Measurements from ENCODE around the gene PRKG1.
"Not testable (repeated sequence)": the region's sequence is repeated elsewhere in the genome, so short reads cannot be mapped to it uniquely, and the experiment has no call there.

PRKG1 gene

GRCh38 chr10:51552879-51553278 is 478.6 kb downstream of the PRKG1 start:
- Histone ChIP-seq H3K27me3 (replicated peaks in 2 of 5; ENCODE audit: control insufficient read depth in 4 of 5, insufficient read depth in 5 of 5, low read length in 4 of 5) (no peaks in the 10 kb centered on the region), H3K4me1 (ENCODE audit: control extremely low read depth in 1 of 4, control insufficient read depth in 4 of 4, insufficient read depth in 4 of 4, low read length in 3 of 4) (no peaks in the 10 kb centered on the region), H3K9me3 (ENCODE audit: control extremely low read depth in 1 of 5, control insufficient read depth in 4 of 5, insufficient read depth in 2 of 5, low read depth in 1 of 5, low read length in 4 of 5) (no peaks in the 10 kb centered on the region), H3K4me3 (ENCODE audit: control insufficient read depth in 1 of 7, extremely low read depth in 1 of 7, insufficient read depth in 4 of 7, low read depth in 2 of 7, low read length in 6 of 7) (no peak overlapping the region), H3K36me3 (ENCODE audit: control insufficient read depth in 4 of 4, insufficient read depth in 4 of 4, low read length in 3 of 4) (no peaks in the 10 kb centered on the region), H3K27ac (ENCODE audit: insufficient read depth in 1 of 2, low read depth in 1 of 2, low read length in 2 of 2, poor library complexity in 1 of 2, severe bottlenecking in 2 of 2) (no peak overlapping the region)
- DNase-seq: no peak
- CTCF ChIA-PET: no interaction called here
- POLR2A ChIA-PET: no interaction called here

DNA sequence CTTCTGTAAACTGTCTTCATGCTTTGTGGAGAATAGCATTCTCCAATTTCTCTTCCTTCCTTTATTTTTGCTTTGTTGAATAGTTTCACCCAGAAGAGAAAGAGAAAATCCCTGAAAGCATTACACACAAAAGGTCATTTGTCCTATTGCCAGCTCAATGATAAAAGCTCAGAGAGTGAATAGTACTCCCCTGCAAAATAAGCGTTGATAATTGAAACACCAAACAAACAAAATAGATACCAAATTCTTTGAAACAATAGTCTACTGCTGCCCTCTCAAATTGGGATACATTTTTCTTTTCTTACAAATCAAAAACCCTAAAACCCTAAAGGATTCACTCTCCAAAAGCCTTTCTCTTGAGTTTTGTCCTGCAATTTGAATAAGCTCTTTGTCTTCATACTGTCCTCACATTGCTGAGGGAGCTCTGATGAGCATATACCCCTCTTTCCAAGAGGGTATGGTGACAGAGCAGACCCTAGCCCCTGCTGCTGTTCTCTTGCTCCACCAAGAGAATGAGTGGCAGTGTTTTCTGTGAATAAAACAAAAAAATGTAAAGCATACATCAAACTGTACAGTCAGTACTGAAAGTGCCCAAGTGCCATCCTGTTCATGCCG is 490.7 kb downstream of the PRKG1 start:
- ChIA-PET POLR2A (no interaction called here), CTCF (no interaction called here)
- Histone ChIP-seq H3K9me3 (ENCODE audit: control extremely low read depth in 1 of 5, control insufficient read depth in 4 of 5, insufficient read depth in 2 of 5, low read depth in 1 of 5, low read length in 4 of 5) (no peaks in the 10 kb centered on the region), H3K4me3 (ENCODE audit: control insufficient read depth in 1 of 7, extremely low read depth in 1 of 7, insufficient read depth in 4 of 7, low read depth in 2 of 7, low read length in 6 of 7) (no peak overlapping the region), H3K36me3 (ENCODE audit: control insufficient read depth in 4 of 4, insufficient read depth in 4 of 4, low read length in 3 of 4) (no peaks in the 10 kb centered on the region), H3K4me1 (ENCODE audit: control extremely low read depth in 1 of 4, control insufficient read depth in 4 of 4, insufficient read depth in 4 of 4, low read length in 3 of 4) (no peaks in the 10 kb centered on the region), H3K27ac (ENCODE audit: insufficient read depth in 1 of 2, low read depth in 1 of 2, low read length in 2 of 2, poor library complexity in 1 of 2, severe bottlenecking in 2 of 2) (no peak overlapping the region), H3K27me3 (replicated peaks in 2 of 5; ENCODE audit: control insufficient read depth in 4 of 5, insufficient read depth in 5 of 5, low read length in 4 of 5) (no peaks in the 10 kb centered on the region)
- no peak for DNase-seq
- 100% methylated on average over 2 of the region's 2 CpGs for WGBS (ENCODE audit: insufficient coverage)

DNA sequence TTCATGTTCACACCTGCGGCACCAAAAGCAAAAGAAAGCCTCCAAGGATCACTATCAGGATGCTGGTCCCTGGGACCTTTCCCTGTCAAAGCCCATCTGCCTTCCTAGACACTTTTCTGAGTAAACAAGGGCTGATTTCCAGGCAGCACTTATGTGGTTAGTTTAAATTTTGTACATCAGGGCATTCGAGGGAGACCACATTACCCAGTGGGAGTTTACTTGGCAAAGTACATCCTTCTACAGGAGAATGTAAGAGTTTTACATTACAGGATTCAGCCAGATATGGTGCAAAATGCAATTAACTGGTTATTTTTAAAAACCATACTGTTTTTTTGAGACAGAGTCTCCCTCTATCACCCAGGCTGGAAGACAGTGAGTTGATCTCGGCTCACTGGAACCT is 493.0 kb downstream of the PRKG1 start:
- Histone ChIP-seq H3K9me3 (ENCODE audit: control extremely low read depth in 1 of 5, control insufficient read depth in 4 of 5, insufficient read depth in 2 of 5, low read depth in 1 of 5, low read length in 4 of 5) (no peaks in the 10 kb centered on the region), H3K4me1 (ENCODE audit: control extremely low read depth in 1 of 4, control insufficient read depth in 4 of 4, insufficient read depth in 4 of 4, low read length in 3 of 4) (no peaks in the 10 kb centered on the region), H3K4me3 (ENCODE audit: control insufficient read depth in 1 of 7, extremely low read depth in 1 of 7, insufficient read depth in 4 of 7, low read depth in 2 of 7, low read length in 6 of 7) (no peak overlapping the region), H3K27me3 (replicated peaks in 2 of 5; ENCODE audit: control insufficient read depth in 4 of 5, insufficient read depth in 5 of 5, low read length in 4 of 5) (no peaks in the 10 kb centered on the region), H3K27ac (ENCODE audit: insufficient read depth in 1 of 2, low read depth in 1 of 2, low read length in 2 of 2, poor library complexity in 1 of 2, severe bottlenecking in 2 of 2) (no peak overlapping the region), H3K36me3 (ENCODE audit: control insufficient read depth in 4 of 4, insufficient read depth in 4 of 4, low read length in 3 of 4) (no peaks in the 10 kb centered on the region)
- POLR2A ChIA-PET: no interaction called here
- CTCF ChIA-PET: interaction anchor here (1.2 kb wide), 1 partner anchor 20 kb away, joined by 3 read pairs; no protein-coding TSS in a partner anchor
- 85% methylated on average over 3 of the region's 3 CpGs for WGBS (ENCODE audit: insufficient coverage)
- DNase-seq: no peak

GRCh38 chr10:51569467-51569866 is 495.2 kb downstream of the PRKG1 start:
- H3K9me3 ChIP-seq (ENCODE audit: control extremely low read depth in 1 of 5, control insufficient read depth in 4 of 5, insufficient read depth in 2 of 5, low read depth in 1 of 5, low read length in 4 of 5): no peaks in the 10 kb centered on the region
- no peaks in the 10 kb centered on the region for H3K4me1 ChIP-seq (ENCODE audit: control extremely low read depth in 1 of 4, control insufficient read depth in 4 of 4, insufficient read depth in 4 of 4, low read length in 3 of 4)
- no CpG with 5 or more reads among the region's 3 CpGs for WGBS (ENCODE audit: insufficient coverage)
- no peaks in the 10 kb centered on the region for H3K27me3 ChIP-seq (replicated peaks in 2 of 5; ENCODE audit: control insufficient read depth in 4 of 5, insufficient read depth in 5 of 5, low read length in 4 of 5)
- CTCF ChIA-PET: no interaction called here
- no peaks in the 10 kb centered on the region for H3K36me3 ChIP-seq (ENCODE audit: control insufficient read depth in 4 of 4, insufficient read depth in 4 of 4, low read length in 3 of 4)
- POLR2A ChIA-PET: no interaction called here
- H3K27ac ChIP-seq (ENCODE audit: insufficient read depth in 1 of 2, low read depth in 1 of 2, low read length in 2 of 2, poor library complexity in 1 of 2, severe bottlenecking in 2 of 2): no peak overlapping the region
- DNase-seq: no peak
- no peak overlapping the region for H3K4me3 ChIP-seq (ENCODE audit: control insufficient read depth in 1 of 7, extremely low read depth in 1 of 7, insufficient read depth in 4 of 7, low read depth in 2 of 7, low read length in 6 of 7)

DNA sequence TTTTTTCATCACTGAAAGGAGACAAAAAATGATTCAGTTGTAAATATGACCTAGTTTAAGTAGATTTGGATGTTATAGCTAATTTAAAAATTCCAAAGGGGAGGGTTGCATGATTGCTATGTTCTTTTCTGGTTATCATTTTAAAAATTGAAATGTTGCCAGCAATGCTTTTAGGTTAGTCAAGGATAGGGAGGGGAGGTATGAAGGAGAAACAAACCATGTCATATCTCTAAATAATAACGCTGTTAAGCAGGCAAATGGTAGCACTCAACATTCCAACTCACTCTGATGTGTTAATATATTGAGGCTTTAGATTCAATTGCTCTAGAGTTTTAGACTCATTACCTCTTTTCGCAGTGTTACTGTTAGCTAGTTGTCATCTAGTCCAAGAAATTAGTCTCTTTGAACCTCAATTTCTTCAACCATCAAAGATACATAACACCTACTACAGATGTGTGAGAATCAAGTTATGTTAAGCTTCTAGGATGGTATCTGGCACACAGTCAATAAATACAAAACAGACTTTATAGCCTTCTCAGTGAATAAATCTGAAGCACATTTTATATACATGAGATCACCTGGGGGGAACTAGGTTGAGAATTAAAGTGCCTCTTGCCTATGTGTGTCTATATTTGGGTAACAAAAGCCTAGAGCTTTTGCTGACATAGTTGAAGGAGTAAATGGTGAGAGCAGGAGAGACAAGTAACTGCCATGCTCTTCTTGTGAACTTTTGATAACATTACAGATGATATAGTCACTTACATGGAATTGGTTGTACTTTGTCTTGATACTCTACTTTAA is 500.2 kb downstream of the PRKG1 start:
- Histone ChIP-seq H3K4me3 (ENCODE audit: control insufficient read depth in 1 of 7, extremely low read depth in 1 of 7, insufficient read depth in 4 of 7, low read depth in 2 of 7, low read length in 6 of 7) (no peak overlapping the region), H3K36me3 (ENCODE audit: control insufficient read depth in 4 of 4, insufficient read depth in 4 of 4, low read length in 3 of 4) (no peaks in the 10 kb centered on the region), H3K27ac (ENCODE audit: insufficient read depth in 1 of 2, low read depth in 1 of 2, low read length in 2 of 2, poor library complexity in 1 of 2, severe bottlenecking in 2 of 2) (no peak overlapping the region), H3K4me1 (ENCODE audit: control extremely low read depth in 1 of 4, control insufficient read depth in 4 of 4, insufficient read depth in 4 of 4, low read length in 3 of 4) (no peaks in the 10 kb centered on the region), H3K9me3 (ENCODE audit: control extremely low read depth in 1 of 5, control insufficient read depth in 4 of 5, insufficient read depth in 2 of 5, low read depth in 1 of 5, low read length in 4 of 5) (no peaks in the 10 kb centered on the region), H3K27me3 (replicated peaks in 2 of 5; ENCODE audit: control insufficient read depth in 4 of 5, insufficient read depth in 5 of 5, low read length in 4 of 5) (no peaks in the 10 kb centered on the region)
- no CpG with 5 or more reads among the region's 2 CpGs for WGBS (ENCODE audit: insufficient coverage)
- POLR2A ChIA-PET: no interaction called here
- no peak for DNase-seq
- CTCF ChIA-PET: no interaction called here

DNA sequence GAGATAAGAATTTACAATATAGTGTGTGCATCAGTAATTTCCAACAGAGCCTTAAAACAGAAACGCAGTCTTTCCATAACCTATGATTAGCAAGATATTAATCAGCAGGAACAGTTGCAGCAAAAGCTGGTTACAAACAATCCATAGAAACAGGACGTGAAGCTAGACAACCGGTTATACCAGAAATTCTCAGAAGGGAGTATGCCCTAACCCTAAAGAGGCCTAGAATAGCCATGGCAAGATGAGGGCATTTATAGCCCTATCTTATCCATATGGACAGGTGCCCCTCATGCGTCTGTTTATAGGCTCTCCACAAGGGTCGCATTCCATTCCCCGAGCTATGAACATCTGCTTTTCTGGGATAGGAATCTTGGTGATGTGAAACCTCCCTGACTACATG is 506.9 kb downstream of the PRKG1 start:
- H3K9me3 ChIP-seq (ENCODE audit: control extremely low read depth in 1 of 5, control insufficient read depth in 4 of 5, insufficient read depth in 2 of 5, low read depth in 1 of 5, low read length in 4 of 5); H3K27me3 ChIP-seq (replicated peaks in 2 of 5; ENCODE audit: control insufficient read depth in 4 of 5, insufficient read depth in 5 of 5, low read length in 4 of 5); H3K4me1 ChIP-seq (ENCODE audit: control extremely low read depth in 1 of 4, control insufficient read depth in 4 of 4, insufficient read depth in 4 of 4, low read length in 3 of 4); CTCF ChIA-PET; H3K4me3 ChIP-seq (ENCODE audit: control insufficient read depth in 1 of 7, extremely low read depth in 1 of 7, insufficient read depth in 4 of 7, low read depth in 2 of 7, low read length in 6 of 7); H3K27ac ChIP-seq (ENCODE audit: insufficient read depth in 1 of 2, low read depth in 1 of 2, low read length in 2 of 2, poor library complexity in 1 of 2, severe bottlenecking in 2 of 2); DNase-seq; H3K36me3 ChIP-seq (ENCODE audit: control insufficient read depth in 4 of 4, insufficient read depth in 4 of 4, low read length in 3 of 4); POLR2A ChIA-PET: not testable (repeated sequence)
- WGBS (ENCODE audit: insufficient coverage): 95% methylated on average over 6 of the region's 6 CpGs

GRCh38 chr10:51583976-51584375 is 509.7 kb downstream of the PRKG1 start:
- Histone ChIP-seq H3K27ac (ENCODE audit: insufficient read depth in 1 of 2, low read depth in 1 of 2, low read length in 2 of 2, poor library complexity in 1 of 2, severe bottlenecking in 2 of 2) (no peak overlapping the region), H3K4me3 (ENCODE audit: control insufficient read depth in 1 of 7, extremely low read depth in 1 of 7, insufficient read depth in 4 of 7, low read depth in 2 of 7, low read length in 6 of 7) (no peak overlapping the region), H3K4me1 (ENCODE audit: control extremely low read depth in 1 of 4, control insufficient read depth in 4 of 4, insufficient read depth in 4 of 4, low read length in 3 of 4) (no peaks in the 10 kb centered on the region), H3K36me3 (ENCODE audit: control insufficient read depth in 4 of 4, insufficient read depth in 4 of 4, low read length in 3 of 4) (no peaks in the 10 kb centered on the region), H3K27me3 (replicated peaks in 2 of 5; ENCODE audit: control insufficient read depth in 4 of 5, insufficient read depth in 5 of 5, low read length in 4 of 5) (no peaks in the 10 kb centered on the region), H3K9me3 (ENCODE audit: control extremely low read depth in 1 of 5, control insufficient read depth in 4 of 5, insufficient read depth in 2 of 5, low read depth in 1 of 5, low read length in 4 of 5) (peaks cover 0 to 3% (median 1%) of the 10 kb centered on the region in 5 experiments)
- ChIA-PET POLR2A (no interaction called here), CTCF (no interaction called here)
- no peak for DNase-seq

Data from common myeloid progenitor, CD34-positive (primary cell).